HEK293 (cell line): ENCODE measurements around the gene GMPR2.
"Not testable (repeated sequence)": the region's sequence is repeated elsewhere in the genome, so short reads cannot be mapped to it uniquely, and the experiment has no call there.

Source experiments
- CTCF ChIP-seq: fragments of 450-650 bp; formaldehyde crosslinking; IDR thresholded peaks from 2 replicates; pipeline ENCODE4 v1.5.1; 2016; ENCODE audit warnings: missing biosample characterization, missing genetic modification characterization
- RBAK ChIP-seq: fragments of 450-650 bp; formaldehyde crosslinking; IDR thresholded peaks from 2 replicates; pipeline ENCODE4 v1.5.1; 2016; ENCODE audit warnings: missing biosample characterization, missing genetic modification characterization
- REST ChIP-seq: fragments of 450-650 bp; formaldehyde crosslinking; IDR thresholded peaks from 2 replicates; pipeline ENCODE4 v1.5.1; 2016; ENCODE audit warnings: missing biosample characterization, missing genetic modification characterization
- SETDB1 ChIP-seq: IDR thresholded peaks from one replicate; pipeline ENCODE4 v1.6.1; 2017; ENCODE audit warnings: mild to moderate bottlenecking, low read length, moderate library complexity, mixed read lengths; ENCODE audit not compliant: insufficient read length
- ZNF701 ChIP-seq: fragments of 450-650 bp; formaldehyde crosslinking; IDR thresholded peaks from 2 replicates; pipeline ENCODE4 v1.5.1; 2016; ENCODE audit warnings: missing biosample characterization, missing genetic modification characterization
- ZNF707 ChIP-seq: fragments of 450-650 bp; formaldehyde crosslinking; IDR thresholded peaks from 2 replicates; pipeline ENCODE4 v1.5.1; 2016; ENCODE audit warnings: missing biosample characterization, missing genetic modification characterization
- ZNF76 ChIP-seq: fragments of 450-650 bp; formaldehyde crosslinking; IDR thresholded peaks from 2 replicates; pipeline ENCODE4; 2016; ENCODE audit warnings: low read depth, missing biosample characterization, missing genetic modification characterization, borderline replicate concordance

GRCh38 chr14:24222987-24223386 is 9.7 kb upstream of the GMPR2 start:
- TF ChIP-seq ZNF76 (tag by site-specific recombination); SETDB1; ZNF701 (tag by site-specific recombination); ZNF707 (tag by site-specific recombination); CTCF (tag by site-specific recombination); RBAK (tag by site-specific recombination); REST (tag by site-specific recombination): not testable (repeated sequence)
